ENCODE data around the gene ARHGAP24.

Gene ARHGAP24

DNA sequence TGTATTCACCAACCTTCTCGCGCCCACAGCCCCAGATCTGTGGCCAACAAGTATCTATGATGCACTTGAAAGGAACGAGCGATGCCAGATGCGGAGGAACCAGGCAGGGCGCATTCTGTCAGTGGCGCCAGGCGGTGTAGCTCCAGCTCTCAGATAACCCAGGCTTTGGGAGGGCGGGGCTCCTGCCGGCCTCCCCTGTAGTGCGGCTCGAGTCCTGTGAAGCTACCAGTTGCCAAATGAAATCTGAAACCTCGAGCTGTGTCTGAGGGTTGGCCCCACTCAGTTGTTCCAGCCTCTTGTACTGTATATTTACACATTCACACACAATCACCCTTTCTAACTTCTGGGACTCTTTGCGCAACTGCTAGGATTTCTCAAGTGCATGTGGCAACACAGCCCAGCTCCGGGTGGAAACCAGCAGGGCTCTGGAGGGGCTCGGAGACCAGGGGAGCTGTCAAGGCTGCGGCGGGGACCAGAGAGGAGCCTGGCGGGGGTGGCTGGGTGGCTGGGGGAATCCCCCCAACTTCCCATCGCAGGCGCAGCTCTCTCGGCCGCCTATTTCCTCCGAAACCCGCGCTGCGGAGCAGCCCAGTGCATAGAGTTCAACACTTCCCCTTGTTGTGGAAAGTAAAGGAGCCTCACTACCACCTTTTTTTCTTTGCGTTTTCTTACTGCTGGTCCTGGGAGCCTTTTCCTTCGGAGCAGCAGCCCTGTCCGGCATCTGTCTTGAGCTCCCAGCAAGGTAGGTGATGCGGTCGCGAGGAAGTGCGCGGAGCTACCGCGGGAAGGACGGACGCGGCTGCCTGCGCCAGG, at the start of gene ARHGAP24:
Gene ARHGAP24 (plus strand): TSS at position 333 of the 813 bp plus-strand sequence.
- DNase-seq: peak; percentile 65

DNA sequence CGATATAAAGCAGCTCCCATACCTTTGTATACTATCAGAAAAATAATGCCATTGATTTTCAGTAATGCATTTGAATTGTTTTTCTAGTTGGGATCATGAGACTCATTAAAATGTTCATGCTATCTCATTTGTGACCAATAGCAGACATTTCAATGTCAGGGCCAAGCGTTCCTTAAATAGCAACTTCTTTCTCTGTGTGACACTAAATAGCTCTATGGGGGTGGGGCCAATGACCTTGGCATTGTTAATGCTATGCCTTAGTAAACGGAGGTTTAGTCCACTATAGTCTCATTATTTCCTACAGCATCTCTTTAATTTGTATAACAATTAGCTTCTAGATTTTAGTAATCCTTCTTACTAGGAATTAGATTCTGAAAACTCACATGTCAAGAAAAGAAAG, 48.6 kb upstream of the ARHGAP24 start:
- DNase-seq: no peak

DNA sequence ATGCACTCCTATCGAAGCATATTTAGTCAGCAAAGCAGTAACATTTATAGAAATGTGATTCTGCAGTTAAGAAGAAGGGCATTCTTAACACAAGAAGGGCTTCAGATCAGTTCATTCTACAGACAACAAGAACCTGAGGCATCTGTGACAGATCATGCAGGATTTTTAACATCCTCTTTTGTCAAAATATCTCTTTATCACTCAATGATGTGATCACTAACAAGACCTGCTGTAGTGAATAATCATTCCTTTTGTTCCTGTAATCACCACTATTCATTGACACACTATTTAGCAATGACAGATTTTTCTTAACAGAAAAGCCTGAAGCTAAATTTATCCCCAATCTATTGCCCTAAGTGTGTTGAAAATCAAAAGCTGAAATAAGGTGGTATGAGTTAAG, 47.8 kb upstream of the ARHGAP24 start:
- no peak for DNase-seq

DNA sequence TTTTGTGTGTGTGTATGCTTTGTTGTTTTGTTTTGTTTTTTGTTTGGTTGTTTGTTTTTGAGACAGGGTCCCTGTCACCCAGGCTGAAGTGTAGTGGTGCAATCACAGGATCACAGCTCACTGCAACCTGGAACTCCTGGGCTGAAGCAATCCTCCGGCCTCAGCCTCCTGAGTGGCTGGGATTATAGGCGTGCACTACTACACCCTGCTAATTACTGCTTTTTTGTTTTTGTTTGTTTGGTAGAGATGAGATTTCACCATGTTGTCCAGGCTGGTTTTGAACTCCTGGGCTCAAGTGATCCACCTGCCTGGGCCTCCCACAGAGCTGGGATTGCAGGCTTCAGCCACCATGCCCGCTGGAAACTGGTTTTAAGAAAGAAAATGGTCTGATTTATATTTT, 44.7 kb upstream of the ARHGAP24 start:
- DNase-seq: no peak

DNA sequence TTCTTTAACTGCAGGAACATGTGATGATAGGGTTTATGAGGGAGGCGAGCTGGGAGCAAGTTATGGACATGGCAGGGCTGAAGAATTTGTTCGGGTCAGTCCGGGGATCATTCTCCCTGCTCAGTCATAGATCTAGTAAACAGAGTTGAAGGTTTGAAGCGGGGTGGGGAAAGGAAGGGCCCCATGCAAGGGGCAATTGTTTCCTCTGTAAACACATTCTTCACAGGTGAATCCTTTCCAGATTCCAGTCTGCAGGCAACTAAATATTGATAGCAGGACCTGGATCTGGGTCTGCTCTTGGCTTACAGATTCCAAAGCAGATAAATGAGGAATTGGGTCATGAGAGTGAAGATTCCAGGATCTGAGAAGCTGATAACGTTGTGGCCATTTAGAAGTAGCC, 44.3 kb upstream of the ARHGAP24 start:
- no peak for DNase-seq

DNA sequence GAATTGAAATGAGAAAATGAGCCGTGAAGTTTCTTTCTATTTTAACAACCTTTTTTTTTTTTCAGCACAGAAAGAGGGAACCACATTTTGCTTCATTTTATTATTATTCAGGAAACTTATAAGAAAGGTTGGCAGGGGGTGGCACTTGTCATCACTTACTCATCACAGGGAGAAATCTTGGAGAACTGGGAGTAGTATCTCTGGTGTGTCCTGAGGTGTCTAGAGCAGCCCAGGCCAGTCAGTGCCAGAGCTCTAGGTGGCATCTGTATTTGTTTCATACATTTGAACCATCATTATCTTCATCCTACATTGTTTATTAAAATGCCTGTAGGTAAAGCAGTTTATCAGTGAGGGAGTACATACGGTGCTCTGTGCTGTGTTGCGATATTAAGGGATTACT, 43.8 kb upstream of the ARHGAP24 start:
- DNase-seq: no peak

DNA sequence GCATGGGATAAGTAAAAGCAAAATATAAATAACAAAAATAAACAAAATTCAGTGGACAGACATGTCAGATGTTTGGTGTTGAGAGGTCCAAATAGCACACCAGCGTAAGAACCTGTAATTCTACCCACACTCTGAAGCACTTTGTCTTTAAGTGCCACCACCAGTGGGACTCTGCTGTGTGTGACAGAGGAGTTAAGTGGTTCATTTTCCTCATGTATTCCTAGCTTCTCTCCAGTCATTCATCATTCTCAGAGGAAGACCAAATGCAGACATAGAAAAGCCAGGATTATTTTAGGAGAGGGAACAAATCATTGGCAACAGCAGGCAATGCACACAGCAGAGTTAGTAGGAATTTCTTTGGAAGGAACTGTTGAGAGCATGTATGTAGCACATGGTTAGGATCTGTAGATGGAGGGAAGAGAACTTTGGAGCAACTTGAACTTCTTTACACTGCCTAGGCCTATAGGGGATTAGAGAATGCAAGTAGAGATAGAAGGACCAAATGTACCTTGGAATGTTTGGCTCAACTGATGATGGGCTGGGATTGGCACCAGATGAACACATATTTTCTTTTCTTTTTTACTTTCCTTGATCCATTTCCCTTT, 43.0 kb upstream of the ARHGAP24 start:
- DNase-seq: no peak

DNA sequence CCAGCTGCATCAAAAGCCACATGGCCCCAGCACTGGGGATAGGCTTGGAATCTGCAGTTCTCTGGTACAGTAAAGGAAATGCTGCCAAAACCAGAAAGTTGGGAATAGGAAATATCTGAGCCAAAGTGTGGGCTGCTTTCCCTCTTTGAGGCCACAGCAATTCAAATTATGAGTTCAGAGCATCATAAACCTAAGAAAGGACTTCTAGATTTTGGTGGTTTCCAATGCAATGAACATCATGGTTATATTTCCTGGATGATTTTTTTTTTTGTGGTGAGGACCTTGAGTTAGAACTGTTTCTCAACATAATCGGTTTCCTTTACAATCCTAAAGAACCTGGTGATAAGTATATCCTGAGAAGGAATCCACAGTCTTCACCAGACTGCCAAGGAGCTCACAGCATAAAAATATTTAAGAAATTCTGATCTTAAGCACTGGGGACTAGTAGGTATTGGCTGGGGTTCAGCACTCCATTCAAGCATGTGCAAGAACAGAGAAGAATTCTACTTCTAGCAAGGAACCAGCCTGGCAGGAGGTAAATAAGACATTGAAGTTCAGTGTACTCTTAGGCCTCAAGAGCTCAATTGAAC, 29.8 kb upstream of the ARHGAP24 start:
- no peak for DNase-seq

DNA sequence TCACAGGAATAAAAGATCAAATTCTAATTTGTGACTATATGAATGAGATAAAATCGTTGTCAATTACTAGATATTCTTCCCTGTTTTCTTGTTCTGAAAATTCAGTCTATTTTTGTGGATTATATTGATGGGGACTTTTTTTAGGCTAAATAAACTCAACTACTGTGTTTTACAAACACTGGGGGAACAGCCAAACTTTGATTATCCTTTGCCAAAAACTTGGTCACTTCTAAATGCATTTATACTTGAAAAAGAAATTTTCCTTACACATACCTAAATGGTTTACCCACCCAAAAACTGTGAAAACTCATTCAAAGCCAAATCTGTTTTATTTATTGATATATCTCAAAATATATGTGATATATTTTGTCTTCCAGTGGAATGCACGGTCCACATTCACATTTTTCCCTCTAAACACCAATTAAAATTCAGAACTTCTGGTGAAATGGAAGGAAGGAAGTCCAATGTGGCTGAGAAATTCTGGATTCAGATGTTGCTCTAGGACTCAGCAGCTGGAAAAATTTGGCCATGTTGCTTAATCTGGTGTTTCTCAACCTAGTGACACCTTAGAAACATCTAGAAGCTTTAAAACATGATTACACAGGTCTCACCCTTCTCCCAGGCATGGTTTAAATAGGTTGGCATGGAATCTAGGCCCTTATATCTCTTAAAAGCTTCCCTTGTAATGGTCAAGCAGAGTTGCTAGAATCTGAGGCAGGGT, 28.6 kb upstream of the ARHGAP24 start:
- no peak for DNase-seq

DNA sequence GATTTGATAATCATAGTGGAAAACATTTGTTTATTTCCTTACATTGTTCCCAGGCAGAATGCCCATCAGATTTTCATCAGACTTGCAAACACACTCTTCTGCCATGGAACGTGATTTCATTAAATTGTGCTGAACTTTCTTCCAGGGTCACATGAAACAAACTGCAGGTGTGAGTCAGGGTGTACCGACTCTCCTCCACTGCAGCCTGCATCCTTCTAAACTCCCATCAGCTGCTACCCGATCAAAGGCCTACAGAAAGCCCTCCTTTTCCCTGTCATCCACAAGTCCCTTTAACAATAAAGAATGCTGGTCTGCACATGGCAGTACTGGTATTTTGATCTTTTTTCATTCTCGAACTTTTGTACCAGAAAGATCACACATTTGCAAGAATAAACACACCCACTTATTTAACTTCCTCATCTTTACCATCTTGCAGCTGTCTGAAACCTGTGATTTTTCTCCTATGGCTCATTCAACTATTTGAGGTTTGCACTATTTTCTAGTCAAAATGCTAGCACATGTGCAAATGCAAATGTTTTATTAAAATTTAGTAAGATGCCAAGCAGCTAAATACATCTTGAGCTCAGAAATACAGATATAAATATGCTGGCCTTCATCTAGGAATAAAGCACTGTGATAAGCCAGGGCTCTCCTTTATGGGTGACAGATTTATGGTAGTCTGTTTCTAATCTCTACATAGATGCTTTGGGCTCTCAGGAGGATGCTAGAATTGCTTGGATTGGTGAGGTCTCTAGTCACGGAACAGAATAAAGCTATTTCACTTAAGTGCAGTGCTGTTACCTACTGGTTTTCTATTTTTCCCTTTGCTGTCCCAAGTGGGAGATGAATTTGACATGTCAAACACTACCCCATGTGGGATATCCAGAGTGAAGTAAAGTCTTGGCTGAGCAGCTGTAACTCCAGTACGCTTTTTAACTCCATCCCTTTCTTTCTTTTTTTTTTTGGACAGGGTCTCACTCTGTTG, 25.8 kb upstream of the ARHGAP24 start:
- no peak for DNase-seq

DNA sequence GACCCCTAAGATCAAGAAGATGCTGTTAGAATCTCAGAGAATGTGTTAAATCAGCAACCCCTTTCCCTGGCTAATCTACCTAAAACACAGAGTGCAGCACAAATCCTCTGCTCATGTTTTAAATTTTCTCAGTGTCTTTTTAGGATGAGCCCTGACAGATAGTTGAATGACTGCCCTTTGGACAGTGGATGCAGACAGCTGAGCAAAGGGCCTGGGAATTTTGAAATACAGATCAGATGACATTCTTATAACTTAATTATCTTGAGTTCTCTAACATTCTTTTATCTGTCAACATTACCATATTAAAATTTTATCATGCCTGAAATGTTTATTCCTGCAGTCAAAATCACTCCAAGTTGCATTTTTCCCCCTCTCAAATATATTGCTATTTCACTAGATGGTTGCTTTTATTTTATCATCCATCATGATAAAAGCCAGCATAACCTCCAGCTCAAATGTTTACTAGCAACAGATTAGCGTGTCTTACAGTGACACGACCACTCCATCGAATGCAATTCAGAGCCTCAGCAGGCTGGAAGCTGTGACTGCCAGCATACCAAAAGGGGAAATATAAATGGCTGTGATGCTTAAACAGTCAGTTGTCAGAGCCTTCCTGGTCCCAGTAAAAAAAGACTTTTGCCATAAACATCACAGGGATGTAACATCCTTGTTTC, 22.8 kb upstream of the ARHGAP24 start:
- DNase-seq: no peak

DNA sequence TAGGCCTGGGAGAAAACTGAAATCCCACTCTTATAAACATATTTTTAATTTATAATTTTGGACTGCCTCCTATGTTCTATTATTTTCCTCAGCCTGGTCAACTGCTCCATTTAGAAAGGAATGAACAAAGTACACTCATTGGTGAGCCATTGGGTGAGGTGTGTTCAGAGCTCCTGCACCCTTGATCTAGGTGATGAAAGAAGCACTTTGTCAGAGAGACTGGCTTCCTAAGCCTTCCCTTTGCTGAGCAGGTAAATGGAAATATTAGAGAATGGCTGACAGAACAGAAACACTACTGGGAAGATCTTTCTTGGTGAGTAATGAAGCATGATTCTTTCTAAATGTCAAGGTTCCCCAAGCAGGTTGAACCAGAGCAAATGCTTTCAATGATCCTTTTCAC, 19.0 kb upstream of the ARHGAP24 start:
- no peak for DNase-seq

DNA sequence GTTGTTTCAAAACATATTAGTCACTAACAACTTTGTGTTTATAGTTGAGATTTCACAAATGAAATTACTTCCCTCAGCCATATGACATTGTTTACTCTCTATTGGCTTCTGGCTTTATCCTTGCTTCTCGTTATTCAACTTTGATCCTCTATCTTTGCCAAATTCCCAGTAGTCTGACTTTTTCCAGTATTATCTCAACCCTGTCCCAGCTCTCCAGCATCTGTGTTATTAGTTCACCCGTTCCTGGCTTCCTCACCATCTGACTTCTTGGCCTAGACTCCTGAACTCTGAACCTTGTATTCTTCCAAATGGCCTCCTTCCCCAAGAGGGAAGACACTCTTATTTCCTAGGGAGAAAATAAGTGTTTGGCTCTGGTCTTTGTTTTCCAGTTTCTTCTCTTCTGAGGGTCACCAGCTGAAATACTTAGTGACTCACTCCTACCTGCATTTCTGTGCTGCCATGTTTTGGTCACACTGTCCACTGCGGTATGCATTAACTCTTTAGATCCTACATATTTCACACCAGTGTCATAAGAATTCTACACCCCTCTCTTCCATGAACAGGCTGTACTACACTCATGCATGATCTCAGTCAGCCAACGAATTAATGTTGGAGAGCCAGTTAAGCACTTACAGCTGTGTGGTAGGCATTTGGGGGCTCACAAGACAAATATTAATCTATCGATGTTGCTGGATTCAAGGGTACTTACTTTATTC, 17.0 kb upstream of the ARHGAP24 start:
- no peak for DNase-seq

DNA sequence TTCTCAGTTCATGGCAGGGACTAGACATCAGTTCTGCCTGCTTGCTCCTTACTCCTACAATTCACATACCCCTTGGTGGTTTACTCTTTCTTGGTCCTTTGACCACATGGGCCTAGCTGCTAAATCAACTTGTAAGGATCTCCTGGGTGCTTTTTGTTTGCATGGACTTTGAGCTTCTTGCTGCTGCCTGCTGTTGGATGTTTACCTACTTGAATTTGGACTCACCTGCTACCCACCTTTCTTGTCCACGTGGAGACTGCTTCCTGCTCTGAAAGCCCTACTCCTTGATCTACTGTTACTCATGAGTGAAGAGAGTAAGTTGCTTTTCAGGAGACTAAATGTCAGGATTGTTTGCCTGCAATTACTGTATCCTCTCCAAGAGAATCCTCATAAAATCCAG, 15.2 kb upstream of the ARHGAP24 start:
- no peak for DNase-seq

DNA sequence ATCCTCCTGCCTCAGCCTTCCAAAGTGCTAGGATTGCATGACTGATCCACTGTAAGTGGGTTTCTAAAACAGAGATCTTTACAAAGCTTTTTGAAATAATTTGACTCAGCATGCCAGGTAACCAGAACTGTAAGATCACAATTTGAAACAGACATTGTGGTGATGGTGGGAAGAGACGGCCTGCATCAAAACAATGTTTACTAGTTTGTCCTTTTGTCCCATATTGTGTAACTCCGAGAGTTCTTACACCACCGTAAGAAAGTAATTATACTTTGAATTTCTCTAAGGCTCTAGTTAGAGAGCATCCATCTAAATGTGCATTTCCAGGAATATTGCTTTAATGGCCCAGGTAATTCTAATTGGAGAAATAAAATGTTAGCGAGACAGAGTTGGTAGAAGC, 594 bp upstream of the ARHGAP24 start:
- DNase-seq: no peak

DNA sequence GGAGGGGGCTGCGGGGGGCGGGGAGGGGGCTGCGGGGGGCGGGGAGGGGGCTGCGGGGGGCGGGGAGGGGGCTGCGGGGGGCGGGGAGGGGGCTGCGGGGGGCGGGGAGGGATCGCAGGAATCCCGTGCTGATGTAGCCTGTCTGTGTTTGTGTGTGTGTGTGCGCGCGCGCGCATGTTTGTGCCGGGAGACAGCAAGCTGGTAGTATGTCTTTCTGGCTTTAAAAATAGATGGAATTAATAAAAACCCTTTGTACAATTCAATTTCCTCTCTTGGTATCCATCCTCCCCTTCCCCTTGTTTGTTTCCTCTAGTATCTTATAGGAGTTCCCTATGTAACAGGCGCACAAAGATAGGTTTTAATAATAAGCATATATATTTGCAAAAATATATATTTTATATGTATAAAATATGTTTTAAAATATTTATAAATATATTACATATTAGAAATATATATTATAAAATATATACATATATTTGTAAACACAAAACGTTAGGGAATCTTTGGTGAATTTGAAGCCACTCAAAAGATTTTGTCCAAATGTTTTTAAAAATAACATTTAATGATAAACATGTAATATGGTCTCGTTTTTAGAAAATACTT, 782 bp downstream of the ARHGAP24 start:
- no peak for DNase-seq

DNA sequence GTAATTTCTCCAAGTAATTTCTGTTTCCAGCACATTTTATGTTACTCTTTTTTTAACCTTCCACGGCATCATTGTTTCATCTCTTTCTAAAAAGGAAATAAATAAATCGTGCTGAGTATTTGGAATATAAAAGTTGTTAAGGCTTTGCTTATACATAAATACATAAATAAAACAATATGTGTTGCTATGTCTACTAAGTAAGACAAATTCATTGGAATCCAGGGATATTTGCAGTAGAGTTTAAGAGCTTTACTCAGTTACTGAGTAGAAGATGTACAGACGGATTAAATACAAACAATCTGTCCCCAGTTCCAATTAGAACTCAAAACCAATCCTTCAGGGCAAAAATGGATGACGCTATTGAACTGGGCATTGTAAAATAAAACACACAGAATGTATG, 1.4 kb downstream of the ARHGAP24 start:
- DNase-seq: no peak

DNA sequence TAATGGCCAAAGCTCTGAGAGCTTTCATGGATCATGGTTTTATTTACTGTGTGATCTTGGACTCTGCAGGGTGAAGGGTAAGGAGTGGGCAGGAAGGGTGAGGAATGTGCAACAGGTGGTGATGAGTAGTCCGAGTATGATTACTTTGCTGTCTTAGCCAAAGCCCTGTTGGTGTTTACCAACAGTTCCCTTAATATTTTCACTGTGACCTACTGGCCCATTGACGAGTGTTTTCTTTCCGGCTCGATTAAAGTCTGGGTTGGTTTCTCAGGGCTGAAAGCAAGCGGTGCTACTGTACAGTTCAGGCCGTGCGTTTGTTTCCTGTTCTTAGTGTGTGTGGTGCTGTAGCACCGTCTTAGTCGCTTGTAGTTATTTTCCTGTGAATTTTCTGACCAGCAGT, 2.6 kb downstream of the ARHGAP24 start:
- no peak for DNase-seq

DNA sequence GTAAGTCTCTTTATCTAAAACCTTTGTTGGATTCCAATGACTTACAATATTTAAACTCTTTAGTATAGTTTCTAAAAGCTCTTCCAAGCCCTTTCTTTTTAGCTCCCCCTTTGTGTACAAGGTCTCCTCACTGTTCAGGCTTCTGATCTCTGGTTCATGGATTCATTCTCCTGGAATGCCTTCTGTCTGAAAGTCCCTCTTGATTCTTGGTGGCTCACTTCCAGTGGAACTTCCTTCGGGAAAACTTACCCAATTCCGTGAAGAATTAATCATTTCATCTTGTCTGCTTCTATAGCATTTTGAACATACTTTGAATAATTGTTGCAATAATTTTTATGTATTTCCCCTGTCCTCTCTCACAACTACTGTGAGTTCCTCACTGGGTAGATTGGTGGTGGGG, 3.6 kb downstream of the ARHGAP24 start:
- DNase-seq: no peak

DNA sequence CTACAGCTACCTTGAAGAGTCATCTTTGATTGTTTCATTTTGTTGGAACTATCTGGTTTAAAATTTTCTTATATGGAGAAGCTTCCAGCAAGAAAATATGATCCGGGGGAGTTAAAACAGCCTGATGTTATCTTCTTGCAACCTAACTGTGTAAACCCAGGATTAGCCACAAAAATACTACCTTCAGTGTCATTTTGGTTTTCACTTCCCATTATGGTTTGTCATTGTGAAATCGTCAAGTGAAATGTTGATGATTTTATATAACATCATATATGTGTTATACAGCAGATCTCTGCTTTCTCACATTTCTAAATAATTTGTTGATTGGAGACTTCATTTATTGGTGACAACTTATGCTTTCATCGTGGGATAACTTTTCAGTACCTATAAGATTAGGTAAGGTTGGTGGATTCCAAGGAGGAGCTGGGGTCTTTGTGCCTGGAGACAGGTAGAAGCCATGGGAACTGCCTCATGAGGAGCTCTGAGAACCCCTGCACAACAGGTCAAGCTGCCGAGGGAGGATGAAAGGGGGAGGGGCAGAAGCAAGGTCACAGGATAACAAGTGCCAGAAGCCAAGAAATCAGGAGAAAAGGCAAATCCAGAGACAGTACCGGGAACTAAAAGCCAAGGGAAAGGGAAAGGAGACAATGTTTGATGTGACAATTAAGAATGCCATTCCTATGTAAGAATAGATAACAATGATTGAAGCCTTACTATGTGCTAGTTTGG, 7.2 kb downstream of the ARHGAP24 start:
- no peak for DNase-seq
